HepG2 (cell line): ENCODE data around the gene RAB29. TPM values are rescaled to one million over a fixed set of nuclear protein-coding genes. Genes with fewer than 3 reads are reported as not detected.

Experiments used
- BCL3 ChIP-seq: sonication (generic); formaldehyde crosslinking; IDR thresholded peaks from 2 replicates; pipeline ENCODE4 v1.5.1; 2020; ENCODE audit warnings: mild to moderate bottlenecking, missing genetic modification reagents, moderate library complexity
- CCAR2 ChIP-seq: fragments of 200-400 bp; formaldehyde crosslinking; optimal IDR thresholded peaks from 2 replicates; pipeline ENCODE3; 2018; ENCODE audit warnings: low read depth, mild to moderate bottlenecking, low read length, moderate library complexity
- EHMT2 ChIP-seq: fragments of 200-600 bp; sonication (generic); IDR thresholded peaks from 2 replicates; pipeline ENCODE4 v1.7.0; 2017; ENCODE audit warnings: antibody characterized with exemption, low read depth, low read length, borderline replicate concordance
- KDM3A ChIP-seq: IDR thresholded peaks from 2 replicates; pipeline ENCODE4 v1.6.1; 2018; ENCODE audit warnings: low read depth, missing compliant biosample characterization
- MED8 ChIP-seq: sonication (generic); formaldehyde crosslinking; IDR thresholded peaks from 2 replicates; pipeline ENCODE4 v1.8.1; 2023; ENCODE audit warnings: mild to moderate bottlenecking, missing genetic modification reagents; ENCODE audit not compliant: insufficient replicate concordance
- PAF1 ChIP-seq: IDR thresholded peaks from 2 replicates; pipeline ENCODE4 v1.6.1; 2016; ENCODE audit warnings: missing genetic modification reagents, missing compliant biosample characterization
- SALL2 ChIP-seq: sonication (generic); formaldehyde crosslinking; IDR thresholded peaks from 2 replicates; pipeline ENCODE4 v1.8.1; 2023; ENCODE audit warnings: mild to moderate bottlenecking, missing genetic modification reagents, inconsistent platforms
- SP2 ChIP-seq: sonication (generic); formaldehyde crosslinking; IDR thresholded peaks from 2 replicates; pipeline ENCODE4 v1.5.1; 2020; ENCODE audit warnings: mild to moderate bottlenecking, missing genetic modification reagents
- TRIM24 ChIP-seq: sonication (generic); formaldehyde crosslinking; IDR thresholded peaks from 2 replicates; pipeline ENCODE4 v1.8.0; 2022; ENCODE audit warnings: mild to moderate bottlenecking, missing genetic modification reagents
- UBTF ChIP-seq: sonication (generic); formaldehyde crosslinking; IDR thresholded peaks from 2 replicates; pipeline ENCODE4 v1.4.0; 2020; ENCODE audit warnings: mild to moderate bottlenecking, missing genetic modification reagents
- ZFP36L1 ChIP-seq: sonication (generic); formaldehyde crosslinking; IDR thresholded peaks from 2 replicates; pipeline ENCODE4 v1.8.0; 2022; ENCODE audit warnings: mild to moderate bottlenecking, missing genetic modification reagents, moderate library complexity
- ZNF44 ChIP-seq: sonication (generic); formaldehyde crosslinking; IDR thresholded peaks from 2 replicates; pipeline ENCODE4 v1.5.1; 2020; ENCODE audit warnings: mild to moderate bottlenecking, missing genetic modification reagents
- ZNF660 ChIP-seq: sonication (generic); formaldehyde crosslinking; IDR thresholded peaks from 2 replicates; pipeline ENCODE4 v1.5.1; 2020; ENCODE audit warnings: mild to moderate bottlenecking, low read depth, missing genetic modification reagents, borderline replicate concordance
- ZNF883 ChIP-seq: sonication (generic); formaldehyde crosslinking; IDR thresholded peaks from 2 replicates; pipeline ENCODE4 v1.5.1; 2020; ENCODE audit warnings: mild to moderate bottlenecking, missing genetic modification reagents; ENCODE audit errors: not compliant biosample characterization
- ZSCAN20 ChIP-seq: sonication (generic); formaldehyde crosslinking; IDR thresholded peaks from 2 replicates; pipeline ENCODE4 v1.4.0; 2020; ENCODE audit warnings: missing genetic modification reagents, mild to moderate bottlenecking, borderline replicate concordance
- polyA plus RNA-seq, 8 experiments: library from polyadenylated mRNA; depleted of rRNA in 3 of 8; stranded (reverse) in 7 of 8; unstranded in 1 of 8; fragments of >200 nt; fragmentation: Illumina TruSeq in 4 of 8; extraction: Trizol in 4 of 8; gene quantifications; 2 replicates each; pipeline versions ENCODE4 v1.2.1 to v1.2.3, GENCODE V29; 2011 to 2016; ENCODE audit warnings: low read depth in 4 of 8, missing spikeins in 1 of 8, mixed read lengths in 1 of 8; ENCODE audit not compliant: insufficient read depth in 1 of 8
- total RNA-seq, 5 experiments: library from RNA; depleted of rRNA; stranded (reverse); fragments of >200 nt; fragmentation: Illumina TruSeq; extraction: Trizol; gene quantifications; 2 replicates each; pipeline ENCODE4 v1.2.3, GENCODE V29; 2016; ENCODE audit warnings: low read depth in 1 of 5
- TF ChIP-seq, protein P1 (sequence below): sonication (generic); formaldehyde crosslinking; IDR thresholded peaks from 2 replicates; pipeline ENCODE4 v1.4.0; 2020; ENCODE audit warnings: mild to moderate bottlenecking, missing genetic modification reagents
- TF ChIP-seq, protein P2 (sequence below): sonication (generic); formaldehyde crosslinking; IDR thresholded peaks from 2 replicates; pipeline ENCODE4 v1.5.0; 2020; ENCODE audit warnings: missing genetic modification reagents
- TF ChIP-seq, protein P3 (sequence below): sonication (generic); formaldehyde crosslinking; conservative IDR thresholded peaks from 2 replicates; pipeline ENCODE4 v1.4.0; 2020; ENCODE audit warnings: missing genetic modification reagents

The RAB29 gene
- total and polyA plus RNA-seq, 2 of the 13 experiments (the other 11 are each of a cell fraction or from before 2014, with no cell fraction given) = 8.7 to 10.1 TPM

GRCh38 chr1:205750138-205751035 lies 24.9 kb downstream of the RAB29 start, which contains the start of gene NUCKS1 (continued):
- TF ChIP-seq BCL3 (CRISPR knock-in tag) (peak; percentile 39; the same call in 1 of the 2 replicates), MED8 (CRISPR knock-in tag) (no peak), ZFP36L1 (CRISPR knock-in tag) (no peak), UBTF (no peak), ZNF883 (no peak), KDM3A (CRISPR knock-in tag) (no peak), ZNF44 (CRISPR knock-in tag) (peak; percentile 40; the same call in 1 of the 2 replicates), SALL2 (CRISPR knock-in tag) (no peak; the same call in 1 of the 2 replicates), PAF1 (no peak), TRIM24 (CRISPR knock-in tag) (no peak), SP2 (CRISPR knock-in tag) (peak; percentile 89), ZSCAN20 (CRISPR knock-in tag) (no peak), ZNF660 (CRISPR knock-in tag) (no peak), EHMT2 (peak; percentile 59; the same call in 1 of the 2 replicates), CCAR2 (no peak)
- TF ChIP-seq, protein P1, sequence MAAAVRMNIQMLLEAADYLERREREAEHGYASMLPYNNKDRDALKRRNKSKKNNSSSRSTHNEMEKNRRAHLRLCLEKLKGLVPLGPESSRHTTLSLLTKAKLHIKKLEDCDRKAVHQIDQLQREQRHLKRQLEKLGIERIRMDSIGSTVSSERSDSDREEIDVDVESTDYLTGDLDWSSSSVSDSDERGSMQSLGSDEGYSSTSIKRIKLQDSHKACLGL (CRISPR knock-in tag) = no peak
- TF ChIP-seq, protein P2, sequence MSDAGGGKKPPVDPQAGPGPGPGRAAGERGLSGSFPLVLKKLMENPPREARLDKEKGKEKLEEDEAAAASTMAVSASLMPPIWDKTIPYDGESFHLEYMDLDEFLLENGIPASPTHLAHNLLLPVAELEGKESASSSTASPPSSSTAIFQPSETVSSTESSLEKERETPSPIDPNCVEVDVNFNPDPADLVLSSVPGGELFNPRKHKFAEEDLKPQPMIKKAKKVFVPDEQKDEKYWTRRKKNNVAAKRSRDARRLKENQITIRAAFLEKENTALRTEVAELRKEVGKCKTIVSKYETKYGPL (CRISPR knock-in tag) = no peak
- TF ChIP-seq, protein P3, sequence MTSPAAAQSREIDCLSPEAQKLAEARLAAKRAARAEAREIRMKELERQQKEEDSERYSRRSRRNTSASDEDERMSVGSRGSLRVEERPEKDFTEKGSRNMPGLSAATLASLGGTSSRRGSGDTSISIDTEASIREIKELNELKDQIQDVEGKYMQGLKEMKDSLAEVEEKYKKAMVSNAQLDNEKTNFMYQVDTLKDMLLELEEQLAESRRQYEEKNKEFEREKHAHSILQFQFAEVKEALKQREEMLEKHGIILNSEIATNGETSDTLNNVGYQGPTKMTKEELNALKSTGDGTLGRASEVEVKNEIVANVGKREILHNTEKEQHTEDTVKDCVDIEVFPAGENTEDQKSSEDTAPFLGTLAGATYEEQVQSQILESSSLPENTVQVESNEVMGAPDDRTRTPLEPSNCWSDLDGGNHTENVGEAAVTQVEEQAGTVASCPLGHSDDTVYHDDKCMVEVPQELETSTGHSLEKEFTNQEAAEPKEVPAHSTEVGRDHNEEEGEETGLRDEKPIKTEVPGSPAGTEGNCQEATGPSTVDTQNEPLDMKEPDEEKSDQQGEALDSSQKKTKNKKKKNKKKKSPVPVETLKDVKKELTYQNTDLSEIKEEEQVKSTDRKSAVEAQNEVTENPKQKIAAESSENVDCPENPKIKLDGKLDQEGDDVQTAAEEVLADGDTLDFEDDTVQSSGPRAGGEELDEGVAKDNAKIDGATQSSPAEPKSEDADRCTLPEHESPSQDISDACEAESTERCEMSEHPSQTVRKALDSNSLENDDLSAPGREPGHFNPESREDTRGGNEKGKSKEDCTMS (CRISPR knock-in tag) = no peak
